HepG2 (cell line): ENCODE measurements around the gene GLS2. TPM values are rescaled to one million over a fixed set of nuclear protein-coding genes. Genes with fewer than 3 reads are reported as not detected.

ENCODE experiments used
- ADNP ChIP-seq: sonication (generic); formaldehyde crosslinking; IDR thresholded peaks from 2 replicates; pipeline ENCODE4 v1.4.0; 2020; ENCODE audit warnings: missing genetic modification reagents
- AKNA ChIP-seq: sonication (generic); formaldehyde crosslinking; IDR thresholded peaks from 2 replicates; pipeline ENCODE4 v1.4.0; 2020; ENCODE audit warnings: missing genetic modification reagents, borderline replicate concordance
- ARNT ChIP-seq: fragments of 450-650 bp; IDR thresholded peaks from 2 replicates; pipeline ENCODE4 v1.6.1; 2017
- FIP1L1 ChIP-seq: fragments of 200-400 bp; formaldehyde crosslinking; IDR thresholded peaks from 2 replicates; pipeline ENCODE4 v1.6.1; 2018; ENCODE audit warnings: low read depth, mild to moderate bottlenecking, low read length, moderate library complexity, borderline replicate concordance; ENCODE audit not compliant: insufficient read depth
- FOXA1 ChIP-seq, 2 experiments: fragments of 450-650 bp in 1 of 2; sonication (generic) in 1 of 2; formaldehyde crosslinking in 1 of 2; IDR thresholded peaks; 2 replicates each; pipeline versions ENCODE4 v1.4.0 to v1.6.1; 2016 to 2020; ENCODE audit warnings: missing genetic modification reagents in 1 of 2
- GABPB1 ChIP-seq: IDR thresholded peaks from 2 replicates; pipeline ENCODE4 v1.6.1; 2016; ENCODE audit warnings: mild to moderate bottlenecking, missing genetic modification reagents, moderate library complexity, missing compliant biosample characterization
- GTF2F1 ChIP-seq: fragments of 150-350 bp; IDR thresholded peaks from 2 replicates; pipeline ENCODE4 v1.6.1; 2014; ENCODE audit warnings: low read length
- HDAC1 ChIP-seq: sonication (generic); formaldehyde crosslinking; IDR thresholded peaks from 2 replicates; pipeline ENCODE4 v1.5.1; 2020; ENCODE audit warnings: mild to moderate bottlenecking, missing genetic modification reagents
- MED13 ChIP-seq: sonication (generic); formaldehyde crosslinking; IDR thresholded peaks from 2 replicates; pipeline ENCODE4 v1.5.0; 2020; ENCODE audit warnings: missing genetic modification reagents
- NBN ChIP-seq: fragments of 450-650 bp; conservative IDR thresholded peaks from 2 replicates; pipeline ENCODE4 v1.6.1; 2017
- NR2F6 ChIP-seq, 2 experiments: IDR thresholded peaks; 2 replicates each; pipeline ENCODE4 v1.6.1; 2016; ENCODE audit warnings: antibody characterized with exemption in 1 of 2, mild to moderate bottlenecking in 1 of 2
- PLRG1 ChIP-seq: fragments of 450-650 bp; conservative IDR thresholded peaks from 2 replicates; pipeline ENCODE4 v1.6.1; 2016
- RARA ChIP-seq: IDR thresholded peaks from 2 replicates; pipeline ENCODE4 v1.6.1; 2016; ENCODE audit warnings: missing genetic modification reagents, missing compliant biosample characterization
- RXRA ChIP-seq: sonication (generic); formaldehyde crosslinking; IDR thresholded peaks from 2 replicates; pipeline ENCODE4 v1.5.1; 2020; ENCODE audit warnings: missing genetic modification reagents
- SIN3A ChIP-seq: IDR thresholded peaks from 2 replicates; pipeline ENCODE4 v1.6.1; 2011; ENCODE audit warnings: low read depth, mild to moderate bottlenecking, control low read depth, low read length, borderline replicate concordance
- TFDP1 ChIP-seq: IDR thresholded peaks from 2 replicates; pipeline ENCODE4 v1.6.1; 2016; ENCODE audit warnings: missing compliant biosample characterization, missing genetic modification reagents, borderline replicate concordance
- ZFX ChIP-seq: sonication (generic); formaldehyde crosslinking; IDR thresholded peaks from 2 replicates; pipeline ENCODE4 v1.4.0; 2020; ENCODE audit warnings: mild to moderate bottlenecking, low read depth, missing genetic modification reagents, moderate library complexity
- ZHX1 ChIP-seq: sonication (generic); formaldehyde crosslinking; IDR thresholded peaks from 2 replicates; pipeline ENCODE4 v1.8.1; 2022; ENCODE audit warnings: low read depth, mild to moderate bottlenecking, missing genetic modification reagents
- ZNF143 ChIP-seq: sonication (generic); formaldehyde crosslinking; IDR thresholded peaks from 2 replicates; pipeline ENCODE4 v1.4.0; 2020; ENCODE audit warnings: missing genetic modification reagents
- ZNF33B ChIP-seq: sonication (generic); formaldehyde crosslinking; IDR thresholded peaks from 2 replicates; pipeline ENCODE4 v1.5.1; 2020; ENCODE audit warnings: mild to moderate bottlenecking, missing genetic modification reagents
- ZNF740 ChIP-seq: sonication (generic); formaldehyde crosslinking; IDR thresholded peaks from 2 replicates; pipeline ENCODE4 v1.4.0; 2020; ENCODE audit warnings: missing genetic modification reagents
- ZNF776 ChIP-seq: sonication (generic); formaldehyde crosslinking; IDR thresholded peaks from 2 replicates; pipeline ENCODE4 v1.4.0; 2020; ENCODE audit warnings: mild to moderate bottlenecking, missing genetic modification reagents
- ZNF878 ChIP-seq: sonication (generic); formaldehyde crosslinking; IDR thresholded peaks from 2 replicates; pipeline ENCODE4 v1.8.1; 2023; ENCODE audit warnings: mild to moderate bottlenecking, missing genetic modification reagents, moderate library complexity
- polyA plus RNA-seq, 8 experiments: library from polyadenylated mRNA; depleted of rRNA in 3 of 8; stranded (reverse) in 7 of 8; unstranded in 1 of 8; fragments of >200 nt; fragmentation: Illumina TruSeq in 4 of 8; extraction: Trizol in 4 of 8; gene quantifications; 2 replicates each; pipeline versions ENCODE4 v1.2.1 to v1.2.3, GENCODE V29; 2011 to 2016; ENCODE audit warnings: low read depth in 4 of 8, missing spikeins in 1 of 8, mixed read lengths in 1 of 8; ENCODE audit not compliant: insufficient read depth in 1 of 8
- total RNA-seq, 5 experiments: library from RNA; depleted of rRNA; stranded (reverse); fragments of >200 nt; fragmentation: Illumina TruSeq; extraction: Trizol; gene quantifications; 2 replicates each; pipeline ENCODE4 v1.2.3, GENCODE V29; 2016; ENCODE audit warnings: low read depth in 1 of 5

The GLS2 gene
- total and polyA plus RNA-seq, 2 of the 13 experiments (the other 11 are each of a cell fraction or from before 2014, with no cell fraction given): 8.6 to 12.2 TPM

GRCh38 chr12:56487448-56488040 lies 417 bp downstream of the GLS2 start (continued):
- TF ChIP-seq AKNA (CRISPR knock-in tag): no peak
- TF ChIP-seq ZNF776 (CRISPR knock-in tag): no peak
- TF ChIP-seq GABPB1 (CRISPR knock-in tag): no peak
- no peak; the same call in 1 of the 2 replicates for TF ChIP-seq TFDP1 (CRISPR knock-in tag)
- TF ChIP-seq ZNF143 (CRISPR knock-in tag): no peak
- TF ChIP-seq SIN3A: peak; percentile 18; the same call in 1 of the 2 replicates
- 0 out of 2 replicates have a peak, but pooled peaks have one; percentile 79 for TF ChIP-seq ZNF33B (CRISPR knock-in tag)
- TF ChIP-seq NR2F6 (IDR thresholded peaks at IDR 0.05): no peak
- no peak; the same call in 1 of the 2 replicates for TF ChIP-seq NR2F6 (CRISPR knock-in tag; IDR thresholded peaks at IDR 0.05)
- no peak; the same call in 1 of the 2 replicates for TF ChIP-seq RARA (CRISPR knock-in tag)
- no peak for TF ChIP-seq PLRG1
- TF ChIP-seq NBN: no peak
- no peak for TF ChIP-seq ARNT
- no peak for TF ChIP-seq ZNF740 (CRISPR knock-in tag)
- no peak for TF ChIP-seq RXRA (CRISPR knock-in tag)
- TF ChIP-seq MED13 (CRISPR knock-in tag): no peak
- peak; percentile 50; the same call in 1 of the 2 replicates for TF ChIP-seq HDAC1 (CRISPR knock-in tag)
- no peak; the same call in 1 of the 2 replicates for TF ChIP-seq ZHX1 (CRISPR knock-in tag)
- no peak for TF ChIP-seq FOXA1 (IDR thresholded peaks at IDR 0.05)
- no peak for TF ChIP-seq FOXA1 (CRISPR knock-in tag; IDR thresholded peaks at IDR 0.05)
- TF ChIP-seq ZNF878 (CRISPR knock-in tag): no peak
- TF ChIP-seq ADNP: no peak
- TF ChIP-seq GTF2F1: no peak
- no peak for TF ChIP-seq ZFX (CRISPR knock-in tag)
- no peak for TF ChIP-seq FIP1L1
